HUDEP-2 (cell line): ENCODE measurements around the gene DNAJA3.

Experiments used
- DNase-seq, 76 experiments: peaks; one replicate each; lab custom pipeline; 2025; ENCODE audit not compliant: unreplicated experiment in 76 of 76; lab: John Stamatoyannopoulos, UW

DNAJA3 gene

GRCh38 chr16:4501071-4501478 is 75.4 kb downstream of the DNAJA3 start:
- DNase-seq, result no peak

- peak in 4 of 76 experiments; percentile 5 to 18 (median 16) for DNase-seq
Measured at GRCh38 chr16:4505356-4506147, 79.9 kb downstream of the DNAJA3 start.
